ENCODE results near the gene XPO6.

- TF ChIP-seq EZH2 (IDR thresholded peaks at IDR 0.05; ENCODE audit: low read length) (no peak), CTCF (optimal IDR thresholded peaks at IDR 0.05 in 1 of 3, IDR thresholded peaks at IDR 0.05 in 1 of 3, conservative IDR thresholded peaks at IDR 0.05 in 1 of 3; ENCODE audit: extremely low read depth in 1 of 3, insufficient read depth in 2 of 3, low read length in 3 of 3) (no peak)
Observed at GRCh38 chr16:28096983-28097899, 114.5 kb downstream of the XPO6 start.
